H1 (cell line): ENCODE measurements around the gene DHDH. TPM values are rescaled to one million over a fixed set of nuclear protein-coding genes. Genes with fewer than 3 reads are reported as not detected.

ENCODE experiments used
- CTCF ChIA-PET: fragments of 300-600 bp; sonication (Branson Sonifier 250); formaldehyde crosslinking; loops from one replicate; lab custom pipeline; 2021; ENCODE audit not compliant: partially characterized antibody; lab: Charles Lee
- POLR2A ChIA-PET: fragments of 300-600 bp; sonication (Branson Sonifier 250); formaldehyde crosslinking; loops from one replicate; lab custom pipeline; 2021; ENCODE audit warnings: inconsistent platforms; ENCODE audit not compliant: partially characterized antibody; lab: Charles Lee
- DNase-seq, 2 experiments: peaks; one replicate each; pipeline versions ENCODE4 v3.0.0 to v3.0.0-alpha.2; 2010 to 2022; ENCODE audit warnings: low spot score in 2 of 2, low read depth in 1 of 2, mixed read lengths in 1 of 2
- FAIRE-seq: peaks from 2 replicates; lab custom pipeline; 2011; peaks lifted over from hg19 to GRCh38; lab: Jason Lieb, UNC
- H2AFZ ChIP-seq: 2 replicates; pipeline ENCODE4 v1.8.1; 2012; ENCODE audit warnings: low read length, inconsistent platforms
- H2AK5ac ChIP-seq: 2 replicates; pipeline ENCODE4 v1.6.1; 2013; ENCODE audit warnings: low read depth, low read length
- H2BK120ac ChIP-seq: replicated peaks from 2 replicates; pipeline ENCODE3; 2013; ENCODE audit warnings: low read depth, low read length, inconsistent platforms
- H2BK12ac ChIP-seq: 2 replicates; pipeline ENCODE4 v1.6.1; 2013; ENCODE audit warnings: low read depth, low read length
- H2BK15ac ChIP-seq: 2 replicates; pipeline ENCODE4 v1.6.1; 2013; ENCODE audit warnings: low read length
- H2BK20ac ChIP-seq: 2 replicates; pipeline ENCODE4 v1.6.1; 2013; ENCODE audit warnings: low read length
- H2BK5ac ChIP-seq: 2 replicates; pipeline ENCODE4 v1.6.1; 2013; ENCODE audit warnings: low read depth, low read length
- H3K14ac ChIP-seq: 2 replicates; pipeline ENCODE4 v1.6.1; 2013; ENCODE audit warnings: inconsistent platforms; ENCODE audit not compliant: insufficient read length
- H3K18ac ChIP-seq: 2 replicates; pipeline ENCODE4 v1.6.1; 2013; ENCODE audit warnings: low read length; ENCODE audit errors: extremely low read depth
- H3K23ac ChIP-seq: 2 replicates; pipeline ENCODE4 v1.6.1; 2013; ENCODE audit warnings: inconsistent platforms; ENCODE audit not compliant: insufficient read length
- H3K23me2 ChIP-seq: 2 replicates; pipeline ENCODE4 v1.6.1; 2013; ENCODE audit warnings: low read depth, low read length
- H3K27ac ChIP-seq: 2 replicates; pipeline ENCODE4 v1.6.1; 2011; ENCODE audit warnings: low read depth, low read length, inconsistent platforms
- H3K27me3 ChIP-seq, 4 experiments: replicated peaks in 1 of 4; 1 replicate in 1 of 4; 2 replicates in 3 of 4; pipeline versions ENCODE4 v1.6.1 to v1.8.1; 2011 to 2013; ENCODE audit warnings: low read length in 3 of 4, mild to moderate bottlenecking in 3 of 4, inconsistent platforms in 2 of 4, mixed read lengths in 2 of 4, moderate library complexity in 1 of 4; ENCODE audit not compliant: control insufficient read depth in 3 of 4, insufficient read depth in 3 of 4; ENCODE audit errors: extremely low read depth in 1 of 4
- H3K36me3 ChIP-seq, 4 experiments: 2 replicates each; pipeline versions ENCODE4 v1.6.1 to v1.8.1; 2011 to 2013; ENCODE audit warnings: mild to moderate bottlenecking in 4 of 4, low read length in 3 of 4, moderate library complexity in 2 of 4, control low read depth in 1 of 4, inconsistent platforms in 1 of 4; ENCODE audit not compliant: insufficient read depth in 4 of 4, control insufficient read depth in 2 of 4
- H3K4ac ChIP-seq: replicated peaks from 2 replicates; pipeline ENCODE3; 2013; ENCODE audit warnings: low read length, low read depth, mixed read lengths, inconsistent platforms; ENCODE audit not compliant: insufficient read length
- H3K4me1 ChIP-seq, 4 experiments: replicated peaks in 1 of 4; 1 replicate in 1 of 4; 2 replicates in 3 of 4; pipeline versions ENCODE4 v1.6.1 to v1.8.1; 2011 to 2013; ENCODE audit warnings: low read length in 3 of 4, inconsistent platforms in 2 of 4, mixed read lengths in 1 of 4; ENCODE audit not compliant: insufficient read depth in 4 of 4, control insufficient read depth in 3 of 4
- H3K4me2 ChIP-seq, 2 experiments: 2 replicates each; pipeline versions ENCODE4 v1.6.1 to v1.8.1; 2011 to 2013; ENCODE audit warnings: low read depth in 2 of 2, low read length in 2 of 2, control low read depth in 1 of 2, inconsistent platforms in 1 of 2, mild to moderate bottlenecking in 1 of 2; ENCODE audit not compliant: insufficient read depth in 1 of 2
- H3K4me3 ChIP-seq, 4 experiments: fragments of 200-600, 300-600 bp in 1 of 4; sonication (generic), shearing (Covaris generic), sonication (Bioruptor Twin) in 1 of 4; 2 replicates each; pipeline versions ENCODE4 v1.5.1 to v1.8.1; 2011 to 2016; ENCODE audit warnings: low read length in 4 of 4, low read depth in 3 of 4, control low read depth in 2 of 4, inconsistent platforms in 2 of 4, mild to moderate bottlenecking in 2 of 4, mixed read lengths in 1 of 4, moderate library complexity in 1 of 4; ENCODE audit not compliant: insufficient read depth in 2 of 4; ENCODE audit errors: extremely low read depth in 1 of 4
- H3K56ac ChIP-seq: replicated peaks from 2 replicates; pipeline ENCODE3; 2013; ENCODE audit warnings: low read depth, mild to moderate bottlenecking, mixed read lengths, low read length, inconsistent platforms; ENCODE audit not compliant: insufficient read length
- H3K79me1 ChIP-seq: 2 replicates; pipeline ENCODE4 v1.6.1; 2013; ENCODE audit warnings: low read depth, low read length, control low read depth
- H3K79me2 ChIP-seq, 2 experiments: 2 replicates each; pipeline versions ENCODE4 v1.6.1 to v1.8.1; 2012 to 2013; ENCODE audit warnings: low read length in 2 of 2, mild to moderate bottlenecking in 2 of 2, inconsistent platforms in 1 of 2; ENCODE audit not compliant: insufficient read depth in 2 of 2, control insufficient read depth in 1 of 2
- H3K9ac ChIP-seq, 4 experiments: replicated peaks in 1 of 4; 1 replicate in 1 of 4; 2 replicates in 3 of 4; pipeline versions ENCODE4 v1.6.1 to v1.8.1; 2011 to 2013; ENCODE audit warnings: low read depth in 3 of 4, low read length in 3 of 4, control low read depth in 2 of 4, mild to moderate bottlenecking in 2 of 4, moderate library complexity in 2 of 4, inconsistent platforms in 1 of 4; ENCODE audit errors: extremely low read depth in 1 of 4
- H3K9me3 ChIP-seq, 2 experiments: 2 replicates each; pipeline versions ENCODE4 v1.6.1 to v1.8.1; 2012 to 2013; ENCODE audit warnings: mild to moderate bottlenecking in 2 of 2, moderate library complexity in 2 of 2, control low read depth in 1 of 2, inconsistent platforms in 1 of 2, low read depth in 1 of 2, low read length in 1 of 2, mixed read lengths in 1 of 2; ENCODE audit not compliant: insufficient read depth in 2 of 2
- H4K20me1 ChIP-seq, 2 experiments: replicated peaks in 1 of 2; 2 replicates each; pipeline versions ENCODE3 to v1.8.1; 2011 to 2013; ENCODE audit warnings: inconsistent platforms in 2 of 2, low read length in 2 of 2, mild to moderate bottlenecking in 1 of 2; ENCODE audit not compliant: insufficient read depth in 2 of 2, control insufficient read depth in 1 of 2
- H4K5ac ChIP-seq: 2 replicates; pipeline ENCODE4 v1.6.1; 2013; ENCODE audit warnings: low read length, low read depth, mixed read lengths, inconsistent platforms; ENCODE audit not compliant: insufficient read length
- H4K8ac ChIP-seq: 2 replicates; pipeline ENCODE4 v1.8.0; 2013; ENCODE audit warnings: mild to moderate bottlenecking, moderate library complexity, low read length, inconsistent platforms; ENCODE audit not compliant: insufficient read depth; ENCODE audit errors: extremely low read depth
- H4K91ac ChIP-seq: replicated peaks from 2 replicates; pipeline ENCODE3; 2013; ENCODE audit warnings: low read length, mixed read lengths, inconsistent platforms; ENCODE audit not compliant: insufficient read length
- CBX5 ChIP-seq: fragments of 300-800, 300-1000 bp; sonication (generic); IDR thresholded peaks from 2 replicates; pipeline ENCODE4 v1.7.1; 2016; ENCODE audit warnings: antibody characterized with exemption, low read length, low read depth
- SIX5 ChIP-seq: IDR thresholded peaks from 2 replicates; pipeline ENCODE4 v1.6.1; 2011; ENCODE audit warnings: mild to moderate bottlenecking, low read depth, low read length
- WGBS, 2 experiments: shearing (Covaris generic) in 1 of 2; methylation state at CpG; one replicate each; pipeline versions ENCODE4 v1.1.6 to v1.1.7; 2013 to 2015; ENCODE audit warnings: low lambda C conversion rate in 2 of 2, mixed read lengths in 2 of 2, inconsistent platforms in 1 of 2, low coverage in 1 of 2, missing lambda C conversion rate in 1 of 2; ENCODE audit not compliant: insufficient replicate concordance in 2 of 2, insufficient coverage in 1 of 2, insufficient read length in 1 of 2; ENCODE audit errors: extremely low coverage in 1 of 2, missing lambda C conversion rate in 1 of 2; 5-methylcytosine and 5-hydroxymethylcytosine counted together
- polyA plus RNA-seq, 7 experiments: library from polyadenylated mRNA; depleted of rRNA in 3 of 7; stranded (reverse) in 5 of 7; unstranded in 2 of 7; fragments of >200 nt in 5 of 7; fragments of 200-250 nt in 2 of 7; gene quantifications; 1 replicate in 5 of 7; 2 replicates in 1 of 7; 4 replicates in 1 of 7; pipeline versions ENCODE4 v1.2.1 to v1.2.3, GENCODE V29; 2011 to 2013; ENCODE audit warnings: missing spikeins in 2 of 7, mixed read lengths in 2 of 7
- total RNA-seq: library from RNA; stranded (reverse); fragmentation: NEBNext Ultra II Directional; extraction: Animal tissue kit (Norgen Biotek cat#: 25700); gene quantifications from 2 replicates; pipeline ENCODE4 v1.2.1, GENCODE V29; 2021

The DHDH gene
- total and polyA plus RNA-seq, 2 of the 8 experiments (the other 6 are each of a cell fraction or from before 2014, with no cell fraction given) = 2.2 to 2.8 TPM

DNA sequence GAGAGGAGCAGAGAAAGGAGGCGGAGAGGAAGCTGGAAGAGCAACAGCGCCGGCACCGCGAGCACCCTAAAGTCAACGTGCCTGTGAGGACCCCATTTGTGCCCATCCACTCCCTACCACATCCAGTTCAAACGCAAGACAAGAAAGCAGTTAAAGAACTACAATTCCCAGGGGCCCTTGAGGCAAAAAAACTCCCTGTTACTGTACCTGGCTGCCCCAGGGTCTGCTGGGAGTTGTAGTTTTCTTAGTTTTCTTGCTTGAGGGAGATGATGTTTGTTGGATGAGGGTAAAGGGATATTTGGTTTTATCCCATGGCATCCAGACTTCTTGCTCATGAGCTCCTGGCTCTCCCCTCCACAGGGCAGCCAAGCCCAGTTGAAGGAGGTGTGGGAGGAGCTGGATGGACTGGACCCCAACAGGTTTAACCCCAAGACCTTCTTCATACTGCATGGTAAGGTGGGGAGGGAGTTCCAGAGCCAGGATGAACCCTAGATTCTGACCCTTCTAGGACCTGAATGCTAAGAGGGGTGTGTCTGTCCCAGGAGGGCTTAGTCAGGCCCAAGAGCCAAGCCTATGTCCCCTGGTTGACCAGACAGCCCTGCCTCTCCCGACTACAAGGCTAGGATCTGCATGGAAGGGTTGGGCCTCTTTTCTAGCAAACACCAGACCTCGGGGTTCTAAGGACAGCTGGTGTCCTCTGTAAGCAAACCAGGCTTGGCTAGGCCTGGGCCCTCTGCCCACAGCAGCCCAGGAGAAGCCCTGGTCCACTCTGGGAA is 20.2 kb upstream of the DHDH start:
- Histone ChIP-seq H3K56ac (no peak overlapping the region), H3K4me1 (no peaks in the 10 kb centered on the region), H3K9me3 (no peaks in the 10 kb centered on the region), H2BK15ac (no peak overlapping the region), H2BK5ac (no peak overlapping the region), H2AK5ac (no peak overlapping the region), H3K27me3 (no peaks in the 10 kb centered on the region), H3K27ac (no peak overlapping the region), H2BK120ac (no peak overlapping the region), H3K4me2 (no peak overlapping the region), H3K79me2 (no peaks in the 10 kb centered on the region), H4K20me1 (peaks cover 0 to 7% of the 10 kb centered on the region in 2 experiments), H3K14ac (no peak overlapping the region), H3K79me1 (no peaks in the 10 kb centered on the region), H3K4ac (no peak overlapping the region), H3K23me2 (no peaks in the 10 kb centered on the region; the same call in 1 of the 2 replicates), H2AFZ (no peak overlapping the region), H3K36me3 (peaks cover 18 to 57% (median 35%) of the 10 kb centered on the region in 4 experiments), H2BK12ac (no peak overlapping the region), H3K9ac (no peak overlapping the region), H4K91ac (no peak overlapping the region), H3K4me3 (no peak overlapping the region), H2BK20ac (no peak overlapping the region), H3K23ac (no peak overlapping the region), H3K18ac (no peak overlapping the region), H4K8ac (no peak overlapping the region; the same call in 1 of the 2 replicates), H4K5ac (no peak overlapping the region)
- no peak for DNase-seq
- CTCF ChIA-PET = interaction anchor here (2.0 kb wide), 1 partner anchor 118 kb away, joined by 5 read pairs; no protein-coding TSS in a partner anchor
- TF ChIP-seq CBX5 (no peak), SIX5 (peak; percentile 96)
- WGBS, 2 experiments = 94% methylated on average over 9 of the region's 9 CpGs; no CpG with 5 or more reads in 1 of the 2 experiments
- no peak for FAIRE-seq
- POLR2A ChIA-PET = interaction anchor here (0.6 to 3.1 kb wide), 6 partner anchors 13 to 240 kb away, joined by 3 to 8 read pairs (median 3); partner anchors contain the start of genes NTN5, NUCB1 and PPP1R15A
